HT1080 (cell line): ENCODE results near the gene OSBPL2. TPM values are rescaled to one million over a fixed set of nuclear protein-coding genes. Genes with fewer than 3 reads are reported as not detected.

Experiments used
- DNase-seq: peaks from one replicate; pipeline ENCODE4 v3.0.0-alpha.2; 2015; ENCODE audit warnings: low read depth
- total RNA-seq: library from RNA; depleted of rRNA; stranded (reverse); fragments of >200 nt; shearing (Covaris generic); gene quantifications from 2 replicates; pipeline ENCODE4 v1.2.3, GENCODE V29; 2014

The OSBPL2 gene
- total RNA-seq, 1 experiment from 2014 or later: 13.4 TPM

DNA sequence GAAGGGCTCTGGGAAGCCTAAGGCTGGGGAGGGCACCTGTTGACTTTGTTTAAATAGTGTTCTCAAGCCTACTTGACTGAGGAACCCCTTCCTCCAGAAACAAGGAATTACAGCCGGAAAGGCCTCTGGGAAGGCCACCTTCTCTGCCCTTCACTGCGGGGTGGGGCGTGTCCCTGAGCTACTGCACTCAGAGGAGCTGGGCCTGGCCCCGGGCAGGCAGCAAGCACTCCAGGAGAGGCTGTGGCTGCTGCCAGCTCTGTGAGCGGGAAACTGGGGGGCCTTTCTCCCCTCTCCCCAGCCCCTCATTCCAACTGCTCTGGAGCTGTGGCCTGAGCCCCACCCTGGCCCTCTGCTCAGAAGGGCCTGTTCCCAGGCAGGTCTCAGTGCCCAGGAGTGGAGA, 4.0 kb upstream of the OSBPL2 start:
- no peak for DNase-seq

DNA sequence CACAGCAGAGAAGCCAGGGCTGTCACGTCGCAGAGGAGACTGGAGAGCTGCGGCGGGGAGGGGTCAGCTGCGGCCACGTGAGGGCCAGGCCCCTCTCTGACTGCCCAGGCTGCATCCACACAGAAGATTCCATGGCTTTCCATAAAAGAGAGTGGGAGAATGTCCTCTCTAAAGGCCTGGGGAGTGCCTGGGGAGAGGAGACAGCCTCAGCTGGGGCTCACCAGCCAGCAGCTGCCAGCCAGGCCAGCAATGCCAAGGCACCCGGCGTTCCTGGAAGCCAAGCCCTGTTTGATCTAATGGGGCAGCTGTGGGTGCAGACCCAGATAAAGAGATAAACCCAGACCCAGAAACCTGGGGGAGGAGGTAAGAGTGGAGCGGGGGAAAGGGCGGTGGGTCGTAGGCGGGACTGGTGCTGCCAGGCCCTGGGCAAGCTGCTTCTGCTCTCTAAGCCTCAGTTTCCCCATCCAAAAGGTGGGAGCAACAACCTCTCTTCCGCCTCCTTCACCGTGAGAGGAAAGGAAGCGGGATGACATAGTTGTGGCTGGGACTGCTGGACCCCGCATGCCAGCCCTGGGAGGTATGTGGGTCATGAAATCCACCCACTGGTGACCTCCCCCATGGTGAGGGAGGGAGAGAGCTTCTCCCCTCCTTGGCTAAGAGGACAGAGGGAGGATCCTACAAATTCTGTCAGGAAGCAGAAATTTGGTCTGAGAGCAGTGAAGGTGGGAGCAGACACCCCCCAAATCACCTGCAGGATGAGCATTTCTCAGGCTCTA, 3.1 kb upstream of the OSBPL2 start:
- no peak for DNase-seq

DNA sequence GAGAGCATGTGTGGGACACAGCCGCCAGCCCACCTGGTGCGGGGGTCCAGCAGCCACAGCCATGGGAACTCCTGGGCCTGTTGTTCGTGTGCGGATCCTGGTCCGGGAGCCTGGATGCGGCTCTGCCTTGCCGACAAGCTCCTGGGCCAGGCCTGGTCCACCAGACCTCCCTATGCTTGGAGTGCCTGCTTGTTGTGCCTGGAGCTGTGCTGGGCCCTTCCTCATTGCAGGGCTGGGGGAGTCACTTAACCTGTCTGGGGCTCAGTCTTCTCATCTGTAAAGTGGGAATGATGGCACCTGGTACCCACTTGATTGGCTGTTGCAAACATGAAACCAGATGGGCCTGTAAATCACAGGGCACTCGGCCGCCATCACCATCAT, 2.6 kb upstream of the OSBPL2 start:
- DNase-seq: no peak

DNA sequence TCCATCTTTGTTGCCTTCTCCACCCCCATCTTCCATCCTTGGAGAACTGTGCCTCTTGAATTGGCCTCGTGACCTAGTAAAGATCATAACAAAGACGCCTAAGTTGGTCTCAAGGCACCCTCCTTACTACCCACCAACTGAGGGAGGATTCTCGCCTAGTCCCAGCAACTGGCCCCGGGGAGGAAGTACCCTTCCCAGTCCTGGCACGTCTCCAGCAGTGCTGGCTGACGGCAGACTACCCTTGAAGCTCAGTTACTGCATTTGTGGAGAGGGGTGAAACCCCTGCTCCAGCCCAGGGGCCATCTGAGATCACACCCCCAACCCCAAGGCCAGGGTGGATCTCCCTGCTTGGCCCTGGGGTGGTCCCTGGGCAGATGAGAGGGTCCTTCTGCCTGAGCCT, 2.1 kb upstream of the OSBPL2 start:
- no peak for DNase-seq

DNA sequence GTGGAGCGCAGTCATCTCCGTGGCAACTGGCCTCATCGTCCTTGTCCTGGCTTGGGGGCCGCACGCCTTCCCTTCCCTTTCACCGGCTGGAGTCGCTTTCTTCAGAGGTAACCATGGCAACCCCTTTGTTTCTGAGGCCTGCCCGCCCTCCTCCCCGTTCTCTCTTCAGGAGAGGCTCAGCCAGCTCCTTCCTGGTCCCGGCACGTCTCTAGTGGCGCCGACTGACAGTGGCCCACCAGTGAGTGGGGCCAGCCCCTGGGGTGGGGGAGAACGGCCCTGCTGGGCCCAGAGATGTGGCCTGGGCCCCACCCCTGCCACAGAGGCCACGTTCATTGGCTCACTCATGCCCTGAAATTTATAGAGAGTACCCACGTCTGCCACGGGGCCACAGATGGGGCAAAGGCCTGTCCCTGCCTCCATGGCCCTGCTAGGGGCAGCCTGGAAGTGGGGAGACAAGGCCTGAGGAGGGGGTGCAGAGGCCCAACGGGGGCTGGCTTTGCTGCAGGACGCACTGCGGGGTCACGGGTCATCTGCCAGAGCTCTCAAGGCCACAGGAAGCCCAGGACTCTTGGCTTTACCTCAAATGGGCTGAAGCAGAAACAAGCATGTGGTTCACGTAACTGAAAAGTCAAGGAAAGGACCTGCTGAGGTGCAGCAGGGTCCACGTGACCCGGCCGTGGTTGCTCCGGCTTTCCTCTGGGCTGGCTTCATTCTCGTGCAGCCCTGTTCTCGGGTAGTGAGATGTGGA, 1.4 kb upstream of the OSBPL2 start:
- no peak for DNase-seq

DNA sequence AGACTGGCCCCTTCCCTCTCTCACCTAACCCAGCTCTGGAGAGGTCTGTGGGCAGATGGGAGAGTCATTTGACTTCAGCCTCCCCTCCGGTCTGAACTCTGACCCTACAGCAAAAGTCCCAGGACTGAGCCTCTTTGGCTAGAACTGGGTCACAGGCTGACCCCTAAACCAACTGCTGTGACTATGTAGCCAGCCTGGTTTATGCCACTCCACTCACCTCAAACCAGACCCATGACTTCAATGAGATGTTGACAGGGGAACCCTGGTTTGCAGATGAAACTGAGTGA, 864 bp upstream of the OSBPL2 start:
- no peak for DNase-seq

DNA sequence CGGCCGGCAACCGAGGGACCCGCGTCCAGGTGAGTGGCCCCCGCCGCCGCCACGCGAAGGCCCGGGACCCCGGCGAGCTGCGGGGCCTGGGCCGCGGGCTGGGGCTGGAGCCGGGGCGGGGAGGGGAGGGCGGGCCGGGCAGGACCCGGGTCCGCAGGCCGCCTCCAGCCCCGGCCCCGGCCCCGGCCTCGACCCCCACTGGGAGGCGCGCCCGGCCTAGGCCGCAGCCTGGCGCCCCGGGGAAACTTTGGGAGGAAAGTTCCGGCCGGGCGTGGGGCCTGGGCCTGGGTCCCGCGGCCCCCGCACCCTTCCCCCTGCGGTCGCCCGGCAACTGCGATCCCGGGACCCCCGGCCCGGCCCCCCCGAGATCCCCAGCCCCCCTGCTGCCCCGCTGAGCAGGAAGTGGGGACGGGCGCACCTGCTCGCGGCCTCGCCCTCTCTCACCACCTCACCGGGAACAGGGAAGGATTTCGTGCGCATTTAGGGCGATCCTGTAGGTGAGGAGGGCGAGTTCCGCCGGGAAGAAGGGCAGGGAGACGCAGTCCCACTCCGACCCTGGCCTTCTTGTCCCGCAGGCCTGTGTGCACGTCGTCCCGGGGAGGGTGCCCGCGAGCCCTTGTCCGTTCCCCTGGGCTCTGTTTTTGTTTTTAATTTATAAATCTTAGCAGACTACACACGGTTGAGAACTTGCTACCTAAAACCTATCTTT, 402 bp downstream of the OSBPL2 start:
- no peak for DNase-seq

DNA sequence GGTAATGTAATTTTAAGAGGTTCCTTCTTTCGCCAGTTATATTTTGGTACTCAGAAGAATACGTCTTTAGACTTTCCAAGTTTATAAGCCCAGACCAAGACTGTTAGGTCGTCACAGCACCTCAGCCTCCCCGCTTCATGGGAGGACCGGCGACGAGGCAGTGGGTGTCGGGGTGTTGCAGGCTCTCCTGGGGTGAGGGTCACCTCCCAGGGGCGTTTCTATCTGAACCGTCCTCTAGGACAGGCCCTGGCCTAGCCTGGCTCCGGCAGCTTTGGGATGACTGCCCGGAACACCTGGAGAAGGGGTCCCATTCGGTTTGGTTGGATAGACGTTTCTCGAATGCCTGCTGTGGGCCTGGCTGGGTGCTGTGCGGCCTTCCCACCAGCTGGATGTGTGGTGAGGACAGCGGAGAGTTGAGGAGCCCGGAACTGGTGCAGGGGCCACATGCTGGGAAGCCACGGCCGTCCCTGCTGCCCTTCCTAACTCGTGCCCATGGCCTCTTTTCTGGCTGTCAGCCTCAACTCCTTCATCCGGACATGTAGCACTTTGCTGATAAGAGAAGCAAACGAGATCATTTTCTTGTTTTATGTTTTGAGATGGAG, 1.1 kb downstream of the OSBPL2 start:
- DNase-seq: no peak

DNA sequence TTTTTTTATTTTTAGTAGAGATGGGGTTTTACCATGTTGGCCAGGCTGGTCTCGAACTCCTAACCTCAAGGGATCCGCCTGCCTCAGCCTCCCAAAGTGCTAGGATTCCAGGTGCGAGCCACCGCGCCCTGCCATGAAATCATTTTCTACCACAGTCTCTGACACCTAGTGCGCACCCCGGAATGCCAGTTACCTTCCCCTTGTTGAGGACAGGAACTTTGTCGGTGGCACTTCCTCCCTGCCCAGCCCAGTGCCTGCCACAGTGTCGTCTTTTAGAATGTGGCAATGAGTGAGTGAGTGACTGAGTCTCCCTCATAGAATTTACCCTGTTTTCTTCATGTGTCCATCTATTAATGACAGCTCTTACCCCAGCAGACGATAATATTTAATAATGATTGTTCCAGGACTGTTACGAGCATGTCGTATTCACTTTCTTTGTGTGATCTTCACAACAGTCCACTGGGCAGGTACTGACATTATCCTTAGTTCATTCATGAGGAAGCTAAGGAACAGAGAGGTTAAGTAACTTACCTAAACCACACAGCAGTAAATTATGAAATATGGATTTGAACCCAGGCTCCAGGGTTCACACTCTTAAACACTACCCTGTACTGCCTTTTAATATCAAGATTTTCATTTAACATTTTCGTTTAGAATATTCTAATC, 1.8 kb downstream of the OSBPL2 start:
- no peak for DNase-seq

DNA sequence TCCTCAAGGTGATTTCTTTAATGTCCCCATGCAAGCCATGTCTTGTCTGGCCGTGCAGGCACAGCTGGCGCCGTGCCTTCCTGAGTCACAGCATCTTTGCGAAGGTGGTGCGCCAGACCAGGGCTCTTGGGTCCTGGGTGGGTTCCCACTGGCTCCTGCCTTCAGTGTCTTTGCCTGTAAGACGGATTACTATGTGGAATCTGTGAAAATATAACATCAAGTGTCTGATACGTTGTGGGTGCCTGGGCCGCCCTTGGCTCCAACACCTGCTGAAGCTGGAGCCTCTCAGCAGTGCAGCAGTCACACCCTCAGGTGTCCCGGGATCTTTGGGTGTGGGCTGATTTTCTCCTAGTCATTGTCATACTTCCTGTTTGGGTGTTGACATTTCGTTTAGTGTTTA, 3.2 kb downstream of the OSBPL2 start:
- DNase-seq: no peak

DNA sequence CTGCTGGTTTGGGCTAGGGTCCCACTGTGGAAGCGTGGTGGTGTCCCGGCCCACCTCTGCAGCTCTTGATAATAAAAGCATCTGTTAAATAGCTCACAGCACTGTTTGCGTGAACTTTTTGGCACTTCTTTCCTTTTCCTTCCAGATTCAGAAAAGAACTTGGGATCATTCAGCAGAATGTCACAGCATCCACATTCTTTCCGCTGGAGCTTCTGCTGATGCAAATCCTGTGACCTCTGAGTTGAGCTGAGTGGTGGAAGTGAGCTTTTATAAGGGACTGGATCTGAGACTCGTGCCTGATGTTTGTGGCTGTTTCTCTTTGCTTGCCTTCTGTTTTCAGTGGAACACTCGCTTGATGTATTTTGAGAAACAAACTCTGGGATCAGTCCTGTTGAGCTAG, 3.9 kb downstream of the OSBPL2 start:
- no peak for DNase-seq

DNA sequence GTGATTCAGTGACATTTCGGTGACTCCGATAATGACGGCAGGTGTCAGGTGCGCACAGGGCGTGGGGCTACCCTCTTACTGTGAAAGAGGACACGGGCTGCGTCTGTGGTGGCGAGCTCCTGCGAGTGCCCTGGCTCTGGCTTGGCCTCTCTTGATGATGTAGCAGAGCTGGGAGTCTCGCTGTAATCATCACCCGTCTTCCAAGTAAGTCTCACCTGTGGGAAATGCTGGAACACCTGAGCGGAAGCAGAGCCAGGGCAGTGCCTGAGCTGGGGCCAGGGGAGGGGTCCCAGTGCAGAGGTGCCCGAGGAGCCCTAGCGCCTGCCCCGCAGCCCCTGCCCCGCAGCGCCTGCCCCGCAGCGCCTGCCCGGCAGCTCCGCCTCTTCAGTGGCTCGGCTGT, 4.8 kb downstream of the OSBPL2 start:
- DNase-seq: no peak

DNA sequence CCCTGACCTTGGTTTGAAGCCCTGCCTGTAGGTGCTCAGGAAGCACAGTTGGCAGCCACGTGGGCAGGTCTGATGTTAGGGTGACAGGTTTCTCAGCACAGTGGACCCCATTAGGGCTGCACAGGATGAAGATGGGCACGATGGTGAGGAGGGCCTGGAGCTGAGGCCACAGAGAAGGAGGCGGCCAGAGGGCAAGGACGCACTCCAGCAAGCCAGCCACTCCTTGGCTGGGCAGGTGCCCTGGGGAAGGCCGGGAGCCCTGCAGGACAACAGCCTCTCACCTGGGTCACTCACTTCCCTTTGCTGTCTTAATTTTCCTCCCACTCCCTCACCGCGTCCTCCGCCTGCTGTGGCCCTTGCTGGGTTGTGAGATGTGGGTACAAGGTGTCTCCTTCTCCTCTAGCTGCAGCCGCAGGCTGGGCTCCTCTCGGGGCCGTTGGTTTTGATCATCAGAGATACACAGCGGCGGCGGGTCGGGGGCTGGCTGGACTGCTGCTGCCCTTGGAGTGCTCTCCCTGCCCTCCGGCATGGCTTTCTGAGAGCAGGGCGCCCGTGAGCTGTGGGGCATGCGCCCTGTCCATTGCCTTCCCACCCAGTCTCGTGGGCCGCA, 5.7 kb downstream of the OSBPL2 start:
- DNase-seq: no peak

DNA sequence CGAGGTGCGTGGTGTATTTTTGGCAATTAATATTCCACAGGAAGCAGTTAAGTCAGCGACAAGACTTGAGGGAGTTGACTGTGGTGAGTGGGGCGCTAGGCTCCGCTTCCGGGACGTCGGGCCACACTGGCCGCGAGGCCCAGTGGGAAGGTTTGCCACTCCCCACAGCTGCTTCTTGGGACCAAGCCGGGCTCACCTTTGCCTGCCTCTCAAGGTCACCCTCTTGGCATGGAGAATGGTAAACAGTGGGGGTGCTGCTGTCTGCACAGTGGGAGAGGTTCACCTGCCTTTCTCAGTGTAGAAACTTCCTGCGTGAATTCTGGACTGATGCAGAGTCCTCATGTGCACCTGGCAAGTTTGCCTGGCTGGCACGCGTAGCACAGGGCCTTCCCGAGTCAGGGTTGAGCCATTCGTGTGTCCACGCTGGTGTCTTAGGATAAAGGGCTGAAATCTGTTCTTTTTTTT, 6.4 kb downstream of the OSBPL2 start:
- no peak for DNase-seq

DNA sequence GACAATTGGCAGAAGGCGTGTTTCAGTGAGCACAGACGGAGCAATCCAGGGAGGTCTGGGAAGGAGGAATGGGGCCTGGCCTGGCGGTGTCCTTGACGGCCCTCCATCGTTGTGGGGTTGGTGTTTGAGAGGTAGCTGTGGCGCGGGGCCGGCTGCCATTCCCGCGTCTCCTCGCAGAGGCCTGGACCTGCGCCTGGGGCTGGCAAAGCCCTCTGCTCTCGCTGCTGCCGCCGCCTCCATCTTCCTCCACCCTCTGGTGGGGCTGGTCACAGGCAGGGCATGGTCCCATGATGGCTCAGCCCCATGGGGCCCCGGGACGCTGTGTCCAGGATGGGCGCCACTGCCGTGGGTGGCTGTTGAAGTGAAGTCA, 7.6 kb downstream of the OSBPL2 start:
- DNase-seq: no peak

DNA sequence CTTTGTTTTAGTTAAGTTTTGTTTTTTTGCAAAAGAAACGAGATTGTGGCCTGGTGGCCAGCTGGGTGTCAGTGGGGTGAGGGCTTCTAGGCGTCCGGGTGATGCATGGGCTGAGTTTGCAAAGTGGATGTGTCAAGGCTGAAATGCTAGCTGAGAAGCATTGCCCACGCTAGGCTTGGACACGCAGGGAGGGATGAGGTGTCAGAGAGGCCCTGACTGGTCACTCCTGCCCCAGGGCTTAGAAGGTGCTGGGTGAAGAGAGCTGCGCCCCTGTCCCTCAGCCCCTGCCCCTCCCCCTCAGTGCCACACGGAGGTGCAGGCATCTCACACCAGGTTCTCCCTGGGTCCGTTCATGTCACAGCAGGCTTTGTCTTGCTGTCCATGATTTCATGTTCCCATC, 8.1 kb downstream of the OSBPL2 start:
- DNase-seq: no peak

DNA sequence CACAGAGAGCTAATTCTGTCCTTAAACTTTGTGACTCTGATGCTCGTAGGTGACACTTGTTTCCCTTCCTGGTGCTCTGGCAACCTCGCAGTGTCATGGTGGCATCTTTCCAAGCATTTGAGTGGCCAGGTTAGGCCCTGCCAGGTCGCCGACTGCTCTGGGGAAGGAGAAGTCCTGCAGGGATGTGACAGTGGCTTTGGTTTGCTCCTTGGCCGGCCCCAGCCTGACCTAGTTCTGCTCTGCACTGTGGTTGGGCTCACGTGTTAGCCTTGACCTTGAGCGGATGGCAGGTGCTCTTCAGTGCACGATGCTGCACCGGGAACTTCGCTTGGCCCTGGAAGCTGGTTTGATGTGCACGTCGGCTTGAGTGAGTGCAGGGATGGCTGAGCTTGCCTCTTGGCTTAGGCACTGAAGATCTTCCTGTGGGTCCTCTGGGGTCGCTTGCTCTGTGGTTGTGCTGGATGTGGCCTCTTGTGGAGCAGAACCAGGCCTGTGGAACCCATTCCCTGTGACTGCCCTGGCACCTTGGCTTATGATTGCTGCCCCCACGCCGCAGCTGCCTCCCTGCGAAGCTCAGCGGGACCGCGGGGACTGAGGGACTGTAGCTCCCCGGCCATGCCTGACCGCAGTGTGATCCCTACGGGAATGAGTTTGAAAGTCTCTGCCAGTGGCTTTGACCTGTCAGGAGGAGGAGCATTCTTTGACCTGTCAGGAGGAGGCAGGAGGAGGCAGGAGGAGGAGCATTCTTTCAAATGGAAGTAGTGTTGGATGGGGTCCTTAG, 8.7 kb downstream of the OSBPL2 start:
- DNase-seq: no peak

DNA sequence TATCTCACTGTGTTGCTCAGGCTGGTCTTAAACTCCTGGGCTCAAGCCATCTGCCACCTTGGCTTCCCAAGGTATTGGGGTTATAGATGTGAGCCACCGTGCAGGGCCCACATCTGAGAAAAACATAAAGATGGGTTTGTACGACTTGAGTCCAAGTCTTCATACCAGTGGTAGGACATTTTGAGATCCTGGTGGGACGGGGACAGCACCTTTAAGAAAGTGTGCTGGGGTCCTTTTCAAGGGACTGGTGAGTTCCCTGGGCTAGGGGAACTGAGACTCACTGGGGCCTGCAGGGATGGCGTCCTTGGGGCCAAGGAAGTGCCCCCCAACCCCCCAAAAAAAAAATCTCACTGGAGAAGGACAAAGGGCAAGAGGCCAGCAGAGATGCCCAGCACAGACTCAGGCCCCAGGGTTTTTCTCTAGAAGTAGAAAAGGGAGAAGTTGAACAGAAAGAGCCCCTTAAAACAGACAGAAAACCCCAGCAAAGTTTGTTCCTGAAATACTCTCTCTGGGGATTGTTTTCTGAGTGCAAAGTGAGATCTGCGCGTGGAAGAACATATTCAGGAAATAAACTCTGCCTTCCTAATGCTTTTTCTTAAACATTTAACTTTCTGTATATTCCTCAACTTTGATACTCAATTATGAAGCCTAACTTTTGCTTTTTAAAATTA, 10.7 kb downstream of the OSBPL2 start:
- DNase-seq: no peak

DNA sequence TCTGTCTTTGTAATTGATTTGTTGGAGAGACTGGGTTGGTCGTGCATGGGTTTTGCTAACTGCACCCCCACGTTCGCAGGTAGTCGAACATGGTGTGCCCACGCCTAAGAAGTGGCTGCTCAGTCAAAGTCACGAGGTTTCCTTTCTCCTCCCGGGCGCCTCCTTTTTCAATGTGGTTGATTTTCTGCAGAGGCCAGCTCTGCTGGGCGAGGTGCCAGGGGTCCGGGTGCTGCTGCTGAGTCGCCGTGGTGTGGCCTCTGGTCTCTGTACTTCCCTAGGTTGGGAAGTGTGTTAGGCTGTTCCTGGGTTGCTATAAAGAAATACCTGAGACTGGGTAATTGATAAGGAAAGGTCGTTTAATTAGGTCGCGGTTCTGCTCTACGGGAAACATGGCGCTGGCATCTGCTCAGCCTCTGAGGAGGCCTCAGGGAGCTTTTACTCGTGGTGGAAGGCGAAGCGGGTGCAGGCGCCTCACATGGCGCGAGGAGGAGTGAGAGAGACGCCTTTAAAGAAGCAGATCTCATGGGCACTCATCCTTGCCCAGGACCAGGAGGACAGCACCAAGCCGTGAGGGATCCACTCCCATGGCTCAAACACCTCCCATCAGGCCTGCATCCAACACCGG, 14.1 kb downstream of the OSBPL2 start:
- DNase-seq: peak; percentile 69
